Right lobe of liver (tissue), 4 donors: ENCODE data around the gene SMG1.

Experiments used
- POLR2A ChIP-seq: fragments of 450-650 bp; IDR thresholded peaks from one replicate; pipeline ENCODE4 v1.6.1; 2017; ENCODE audit warnings: antibody characterized with exemption, mild to moderate bottlenecking
- TF ChIP-seq, protein P1 (sequence below), 4 donors: fragments of 200-600 bp in 3 of 4; fragments of 450-650 bp in 1 of 4; IDR thresholded peaks; one replicate each; pipeline versions ENCODE4 v1.5.1 to v1.8.0; 2016 to 2022; ENCODE audit warnings: antibody characterized with exemption in 4 of 4, mild to moderate bottlenecking in 2 of 4
- donor health status: DM: no; HTN: no; CAD: no.
- donor health status: DM: no; HTN: no; CAD: no.
- donor health status: DM: no; HTN: yes; CAD: no.

DNA sequence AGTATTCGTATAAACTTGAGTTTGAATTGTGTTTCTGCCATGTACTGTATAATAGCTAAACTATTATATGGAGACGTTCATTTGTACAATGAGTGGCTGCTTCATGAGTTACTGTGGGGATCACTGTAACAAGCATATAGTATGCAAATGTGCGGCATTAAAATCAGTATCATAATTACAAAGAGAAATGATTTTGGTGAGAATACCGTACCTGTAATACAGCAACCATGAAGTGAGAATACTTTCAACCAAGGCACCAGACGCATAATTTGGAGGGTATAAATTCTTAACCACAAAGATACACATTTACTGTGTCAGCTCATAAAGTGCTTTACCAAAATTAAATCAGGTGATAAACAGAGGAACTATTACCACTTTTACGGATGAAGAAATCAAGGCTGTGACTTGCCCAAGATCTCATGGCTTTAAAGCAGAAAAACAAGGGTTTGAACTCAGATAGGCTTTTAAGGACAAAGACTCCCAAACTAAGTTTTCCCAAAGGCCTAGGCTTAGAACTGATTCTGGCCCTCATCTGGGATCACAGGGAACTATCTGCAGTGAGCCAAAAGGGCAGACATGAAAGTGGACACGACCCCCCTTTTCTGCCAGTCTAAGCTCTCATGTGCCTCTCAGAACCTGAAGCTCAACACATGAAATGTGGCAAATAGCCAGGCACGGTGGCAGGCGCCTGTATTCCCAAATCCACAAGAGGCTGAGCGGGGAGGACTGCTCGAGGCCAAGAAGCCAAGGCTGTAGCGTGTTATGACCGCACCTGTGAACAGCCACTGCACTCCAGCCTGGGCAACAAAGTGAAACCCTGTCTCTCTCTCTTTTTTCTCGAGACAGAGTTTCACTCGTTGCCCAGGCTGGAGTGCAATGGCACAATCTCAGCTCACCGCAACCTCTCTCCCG, 142.5 kb downstream of the SMG1 start:
- TF ChIP-seq, protein P1, sequence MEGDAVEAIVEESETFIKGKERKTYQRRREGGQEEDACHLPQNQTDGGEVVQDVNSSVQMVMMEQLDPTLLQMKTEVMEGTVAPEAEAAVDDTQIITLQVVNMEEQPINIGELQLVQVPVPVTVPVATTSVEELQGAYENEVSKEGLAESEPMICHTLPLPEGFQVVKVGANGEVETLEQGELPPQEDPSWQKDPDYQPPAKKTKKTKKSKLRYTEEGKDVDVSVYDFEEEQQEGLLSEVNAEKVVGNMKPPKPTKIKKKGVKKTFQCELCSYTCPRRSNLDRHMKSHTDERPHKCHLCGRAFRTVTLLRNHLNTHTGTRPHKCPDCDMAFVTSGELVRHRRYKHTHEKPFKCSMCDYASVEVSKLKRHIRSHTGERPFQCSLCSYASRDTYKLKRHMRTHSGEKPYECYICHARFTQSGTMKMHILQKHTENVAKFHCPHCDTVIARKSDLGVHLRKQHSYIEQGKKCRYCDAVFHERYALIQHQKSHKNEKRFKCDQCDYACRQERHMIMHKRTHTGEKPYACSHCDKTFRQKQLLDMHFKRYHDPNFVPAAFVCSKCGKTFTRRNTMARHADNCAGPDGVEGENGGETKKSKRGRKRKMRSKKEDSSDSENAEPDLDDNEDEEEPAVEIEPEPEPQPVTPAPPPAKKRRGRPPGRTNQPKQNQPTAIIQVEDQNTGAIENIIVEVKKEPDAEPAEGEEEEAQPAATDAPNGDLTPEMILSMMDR (IDR thresholded peaks at IDR 0.05), result no peak
- no peak for TF ChIP-seq POLR2A
